Liver (tissue), 9 donors: ENCODE data around the gene TFDP2. TPM values are rescaled to one million over a fixed set of nuclear protein-coding genes. Genes with fewer than 3 reads are reported as not detected.

Source experiments
- DNase-seq: peaks from one replicate; pipeline ENCODE4 v3.0.0-alpha.2; 2017; ENCODE audit warnings: low spot score
- H3K27ac ChIP-seq, 2 donors: one replicate each; pipeline ENCODE4 v1.7.0; 2013; ENCODE audit warnings: inconsistent platforms in 2 of 2, low read length in 2 of 2, control low read depth in 1 of 2, low read depth in 1 of 2, mild to moderate bottlenecking in 1 of 2
- H3K27me3 ChIP-seq, 4 donors: one replicate each; pipeline versions ENCODE4 v1.6.1 to v1.7.0; 2013; ENCODE audit warnings: low read length in 3 of 4, inconsistent platforms in 1 of 4, mild to moderate bottlenecking in 1 of 4, moderate library complexity in 1 of 4; ENCODE audit not compliant: control insufficient read depth in 4 of 4, insufficient read depth in 4 of 4
- H3K36me3 ChIP-seq, 4 donors: one replicate each; pipeline versions ENCODE4 v1.6.1 to v1.7.0; 2013; ENCODE audit warnings: low read length in 3 of 4, mild to moderate bottlenecking in 3 of 4, low read depth in 1 of 4, moderate library complexity in 1 of 4; ENCODE audit not compliant: control insufficient read depth in 4 of 4, insufficient read depth in 3 of 4
- H3K4me1 ChIP-seq, 4 donors: one replicate each; pipeline versions ENCODE4 v1.6.1 to v1.7.0; 2013; ENCODE audit warnings: low read length in 3 of 4, mild to moderate bottlenecking in 3 of 4, moderate library complexity in 1 of 4; ENCODE audit not compliant: control insufficient read depth in 4 of 4, insufficient read depth in 4 of 4
- H3K4me3 ChIP-seq, 3 donors: one replicate each; pipeline versions ENCODE4 v1.6.1 to v1.7.0; 2013; ENCODE audit warnings: low read length in 3 of 3, control low read depth in 1 of 3, low read depth in 1 of 3, mild to moderate bottlenecking in 1 of 3
- H3K9ac ChIP-seq, 2 donors: one replicate each; pipeline ENCODE4 v1.7.0; 2013; ENCODE audit warnings: low read length in 2 of 2, mild to moderate bottlenecking in 2 of 2, moderate library complexity in 2 of 2, control low read depth in 1 of 2, low read depth in 1 of 2
- H3K9me3 ChIP-seq, 4 donors: one replicate each; pipeline versions ENCODE4 v1.6.1 to v1.7.0; 2013; ENCODE audit warnings: low read length in 3 of 4; ENCODE audit not compliant: control insufficient read depth in 4 of 4
- EGR1 ChIP-seq, 2 donors: IDR thresholded peaks; 2 replicates each; pipeline ENCODE4 v1.6.1; 2016 to 2018; ENCODE audit warnings: antibody characterized with exemption in 2 of 2, low read depth in 2 of 2
- FOXA2 ChIP-seq: IDR thresholded peaks from 2 replicates; pipeline ENCODE4 v1.6.1; 2016; ENCODE audit warnings: antibody characterized with exemption
- GABPA ChIP-seq, 2 donors: IDR thresholded peaks in 1 of 2; conservative IDR thresholded peaks in 1 of 2; 2 replicates each; pipeline ENCODE4 v1.6.1; 2016; ENCODE audit warnings: antibody characterized with exemption in 2 of 2, mild to moderate bottlenecking in 1 of 2, moderate library complexity in 1 of 2
- HNF4A ChIP-seq, 2 donors: conservative IDR thresholded peaks; 2 replicates each; pipeline ENCODE4 v1.6.1; 2016; ENCODE audit warnings: antibody characterized with exemption in 2 of 2, mild to moderate bottlenecking in 2 of 2
- HNF4G ChIP-seq: IDR thresholded peaks from 2 replicates; pipeline ENCODE4 v1.6.1; 2016; ENCODE audit warnings: antibody characterized with exemption
- NR2F2 ChIP-seq: IDR thresholded peaks from 2 replicates; pipeline ENCODE4 v1.6.1; 2016; ENCODE audit warnings: antibody characterized with exemption
- RAD21 ChIP-seq, 2 donors: IDR thresholded peaks; 2 replicates each; pipeline ENCODE4 v1.6.1; 2016; ENCODE audit warnings: antibody characterized with exemption in 2 of 2, mild to moderate bottlenecking in 2 of 2
- RXRA ChIP-seq, 2 donors: IDR thresholded peaks; 2 replicates each; pipeline ENCODE4 v1.6.1; 2017 to 2018; ENCODE audit warnings: antibody characterized with exemption in 2 of 2, mild to moderate bottlenecking in 1 of 2
- SP1 ChIP-seq: IDR thresholded peaks from 2 replicates; pipeline ENCODE4 v1.6.1; 2018; ENCODE audit warnings: antibody characterized with exemption, mild to moderate bottlenecking
- TAF1 ChIP-seq: conservative IDR thresholded peaks from 2 replicates; pipeline ENCODE4 v1.6.1; 2016; ENCODE audit warnings: antibody characterized with exemption, mild to moderate bottlenecking
- YY1 ChIP-seq: IDR thresholded peaks from 2 replicates; pipeline ENCODE4 v1.6.1; 2016; ENCODE audit warnings: antibody characterized with exemption, mild to moderate bottlenecking
- ZBTB33 ChIP-seq: IDR thresholded peaks from 2 replicates; pipeline ENCODE4 v1.6.1; 2016; ENCODE audit warnings: antibody characterized with exemption
- WGBS: extraction: QIAGEN DNeasy Blood & Tissue Kit; methylation state at CpG from one replicate; pipeline ENCODE4 v1.1.7; 2013; 5-methylcytosine and 5-hydroxymethylcytosine counted together
- polyA plus RNA-seq, 2 donors: library from polyadenylated mRNA; stranded (reverse) in 1 of 2; unstranded in 1 of 2; fragments of 200-250 nt in 1 of 2; fragments of >200 nt in 1 of 2; fragmentation: Nextera tagmentation in 1 of 2; extraction: Ambion mirVana in 1 of 2; gene quantifications; one replicate each; pipeline versions ENCODE4 v1.2.1 to v1.2.3, GENCODE V29; 2013 to 2015
- total RNA-seq, 2 donors: library from RNA; depleted of rRNA; stranded (reverse); fragments of >200 nt; gene quantifications; one replicate each; pipeline ENCODE4 v1.2.3, GENCODE V29; 2014
- TF ChIP-seq, protein P1 (sequence below): IDR thresholded peaks from 2 replicates; pipeline ENCODE4 v1.6.1; 2016; ENCODE audit warnings: antibody characterized with exemption, mild to moderate bottlenecking
- donor health status: healthy.
- donor health status: healthy.
- donor health status: healthy.
- donor health status: healthy.
- donor health status: healthy.

TFDP2 gene
- total and polyA plus RNA-seq, 4 donors, result 8.0 to 52.0 (median 29.7) TPM

DNA sequence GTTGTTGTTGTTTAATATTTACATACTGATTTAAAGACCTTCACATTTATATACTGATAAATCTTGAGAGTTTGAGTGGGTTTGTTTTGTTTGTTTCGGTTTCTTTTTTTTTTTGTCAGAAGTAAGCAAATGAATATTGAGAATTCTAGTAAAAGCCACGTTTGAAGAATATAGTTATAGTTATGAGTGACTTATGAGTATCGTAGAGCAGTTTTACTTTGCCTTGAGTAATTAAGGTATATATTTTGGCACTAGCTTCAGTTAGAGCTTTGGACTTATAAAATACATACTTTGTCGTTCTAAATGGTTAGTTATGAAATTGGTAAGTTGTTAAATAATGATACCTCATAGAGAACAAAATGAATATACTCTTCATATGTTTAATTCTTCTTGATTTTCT is 245.1 kb downstream of the TFDP2 start:
- Histone ChIP-seq H3K36me3 (no peaks in the 10 kb centered on the region), H3K9me3 (peaks cover 0 to 7% (median 2%) of the 10 kb centered on the region in 4 donors), H3K4me1 (no peaks in the 10 kb centered on the region), H3K27me3 (no peaks in the 10 kb centered on the region), H3K27ac (no peak overlapping the region), H3K9ac (no peak overlapping the region), H3K4me3 (no peak overlapping the region)
- no peak for DNase-seq
- WGBS, result 70% methylated on average over 4 of the region's 4 CpGs
- TF ChIP-seq GABPA (IDR thresholded peaks at IDR 0.05 in 1 of 2, conservative IDR thresholded peaks at IDR 0.05 in 1 of 2), result no peak
- no peak for TF ChIP-seq EGR1 (IDR thresholded peaks at IDR 0.05; ENCODE audit: low read depth in 2 of 2)
- TF ChIP-seq NR2F2, result no peak
- TF ChIP-seq TAF1, result no peak

DNA sequence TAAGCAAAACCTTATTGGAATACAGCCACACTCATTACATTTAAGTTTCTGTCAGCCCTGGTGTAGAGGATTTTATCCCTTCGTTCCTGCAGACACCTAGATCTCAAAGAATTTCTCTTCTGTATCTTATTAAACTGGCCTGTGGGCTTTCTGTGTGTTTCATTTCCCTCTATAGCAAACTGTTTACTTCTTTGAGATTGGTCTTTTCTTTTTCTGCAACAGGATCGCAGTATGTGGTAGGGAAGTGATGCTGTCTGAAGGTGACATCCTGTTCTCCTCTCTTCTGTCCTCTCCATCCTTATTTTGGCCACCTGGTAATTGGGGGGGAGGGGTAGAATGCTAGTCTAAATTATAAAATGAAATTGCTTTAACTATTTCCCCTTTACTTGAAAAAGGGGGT is 247.4 kb downstream of the TFDP2 start:
- TF ChIP-seq, protein P1, sequence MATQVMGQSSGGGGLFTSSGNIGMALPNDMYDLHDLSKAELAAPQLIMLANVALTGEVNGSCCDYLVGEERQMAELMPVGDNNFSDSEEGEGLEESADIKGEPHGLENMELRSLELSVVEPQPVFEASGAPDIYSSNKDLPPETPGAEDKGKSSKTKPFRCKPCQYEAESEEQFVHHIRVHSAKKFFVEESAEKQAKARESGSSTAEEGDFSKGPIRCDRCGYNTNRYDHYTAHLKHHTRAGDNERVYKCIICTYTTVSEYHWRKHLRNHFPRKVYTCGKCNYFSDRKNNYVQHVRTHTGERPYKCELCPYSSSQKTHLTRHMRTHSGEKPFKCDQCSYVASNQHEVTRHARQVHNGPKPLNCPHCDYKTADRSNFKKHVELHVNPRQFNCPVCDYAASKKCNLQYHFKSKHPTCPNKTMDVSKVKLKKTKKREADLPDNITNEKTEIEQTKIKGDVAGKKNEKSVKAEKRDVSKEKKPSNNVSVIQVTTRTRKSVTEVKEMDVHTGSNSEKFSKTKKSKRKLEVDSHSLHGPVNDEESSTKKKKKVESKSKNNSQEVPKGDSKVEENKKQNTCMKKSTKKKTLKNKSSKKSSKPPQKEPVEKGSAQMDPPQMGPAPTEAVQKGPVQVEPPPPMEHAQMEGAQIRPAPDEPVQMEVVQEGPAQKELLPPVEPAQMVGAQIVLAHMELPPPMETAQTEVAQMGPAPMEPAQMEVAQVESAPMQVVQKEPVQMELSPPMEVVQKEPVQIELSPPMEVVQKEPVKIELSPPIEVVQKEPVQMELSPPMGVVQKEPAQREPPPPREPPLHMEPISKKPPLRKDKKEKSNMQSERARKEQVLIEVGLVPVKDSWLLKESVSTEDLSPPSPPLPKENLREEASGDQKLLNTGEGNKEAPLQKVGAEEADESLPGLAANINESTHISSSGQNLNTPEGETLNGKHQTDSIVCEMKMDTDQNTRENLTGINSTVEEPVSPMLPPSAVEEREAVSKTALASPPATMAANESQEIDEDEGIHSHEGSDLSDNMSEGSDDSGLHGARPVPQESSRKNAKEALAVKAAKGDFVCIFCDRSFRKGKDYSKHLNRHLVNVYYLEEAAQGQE, result no peak
- no peak for TF ChIP-seq GABPA (IDR thresholded peaks at IDR 0.05 in 1 of 2, conservative IDR thresholded peaks at IDR 0.05 in 1 of 2)
- no peak for TF ChIP-seq EGR1 (IDR thresholded peaks at IDR 0.05; ENCODE audit: low read depth in 2 of 2)
- TF ChIP-seq YY1, result no peak
- TF ChIP-seq HNF4A (conservative IDR thresholded peaks at IDR 0.05), result no peak
- no peak for TF ChIP-seq SP1
- TF ChIP-seq TAF1, result no peak
- TF ChIP-seq FOXA2, result no peak
- H3K27ac ChIP-seq, result no peak overlapping the region
- no peak for DNase-seq
- peaks cover 0 to 7% (median 2%) of the 10 kb centered on the region in 4 donors for H3K9me3 ChIP-seq
- H3K9ac ChIP-seq, result no peak overlapping the region
- no peaks in the 10 kb centered on the region for H3K27me3 ChIP-seq
- no peaks in the 10 kb centered on the region for H3K4me1 ChIP-seq
- no peaks in the 10 kb centered on the region for H3K36me3 ChIP-seq
- 80% methylated on average over 2 of the region's 2 CpGs for WGBS
- no peak overlapping the region for H3K4me3 ChIP-seq

GRCh38 chr3:141900343-141900742 is 249.0 kb downstream of the TFDP2 start:
- H3K4me3 ChIP-seq, result no peak overlapping the region
- DNase-seq, result no peak
- H3K9ac ChIP-seq, result no peak overlapping the region
- WGBS, result over 99% methylated on average over 3 of the region's 3 CpGs
- peaks cover 0 to 7% (median 2%) of the 10 kb centered on the region in 4 donors for H3K9me3 ChIP-seq
- no peaks in the 10 kb centered on the region for H3K27me3 ChIP-seq
- H3K4me1 ChIP-seq, result no peaks in the 10 kb centered on the region
- H3K27ac ChIP-seq, result no peak overlapping the region
- no peak for TF ChIP-seq TAF1
- TF ChIP-seq RAD21 (IDR thresholded peaks at IDR 0.05), result no peak
- no peak for TF ChIP-seq HNF4G
- TF ChIP-seq HNF4A (conservative IDR thresholded peaks at IDR 0.05), result no peak
- no peak for TF ChIP-seq NR2F2
- TF ChIP-seq ZBTB33, result no peak
- TF ChIP-seq RXRA (IDR thresholded peaks at IDR 0.05), result no peak
- no peak for TF ChIP-seq EGR1 (IDR thresholded peaks at IDR 0.05; ENCODE audit: low read depth in 2 of 2)
- no peaks in the 10 kb centered on the region for H3K36me3 ChIP-seq
